GM12864 (cell line): ENCODE measurements around the gene GNAQ.
"Not testable (repeated sequence)": the region's sequence is repeated elsewhere in the genome, so short reads cannot be mapped to it uniquely, and the experiment has no call there.

Experiments used
- DNase-seq: peaks from one replicate; pipeline ENCODE4 v3.0.0-alpha.2; 2011; ENCODE audit warnings: low read depth
- H3K4me3 ChIP-seq: 2 replicates; pipeline ENCODE4 v1.5.1; 2011; ENCODE audit warnings: mild to moderate bottlenecking, low read depth, low read length, control low read depth
- TF ChIP-seq, protein P1 (sequence below): IDR thresholded peaks from 2 replicates; pipeline ENCODE4 v1.5.1; 2011; ENCODE audit warnings: low read depth, mild to moderate bottlenecking, moderate library complexity, low read length, control low read depth, inconsistent platforms; ENCODE audit errors: missing control alignments

GNAQ gene

DNA sequence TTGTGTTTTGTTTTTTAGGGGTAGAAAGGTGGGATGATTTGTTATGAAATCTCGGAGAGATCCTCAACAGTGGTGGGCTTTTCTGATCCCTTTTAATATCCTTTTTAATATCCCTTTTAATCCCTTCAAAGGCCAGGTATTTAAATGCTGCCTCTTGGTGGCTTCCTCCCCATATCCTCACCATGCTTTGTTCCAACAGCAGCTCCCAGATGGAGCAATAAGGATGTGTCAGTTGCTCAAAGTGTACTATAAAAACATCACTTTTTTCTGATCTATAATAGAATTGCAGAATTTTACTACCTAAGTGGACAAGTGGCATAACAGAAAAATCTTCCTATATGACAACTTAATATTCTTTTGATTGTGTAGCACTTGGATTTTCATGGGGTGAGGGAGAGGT, 160.1 kb downstream of the GNAQ start:
- no peak for DNase-seq
- TF ChIP-seq, protein P1, sequence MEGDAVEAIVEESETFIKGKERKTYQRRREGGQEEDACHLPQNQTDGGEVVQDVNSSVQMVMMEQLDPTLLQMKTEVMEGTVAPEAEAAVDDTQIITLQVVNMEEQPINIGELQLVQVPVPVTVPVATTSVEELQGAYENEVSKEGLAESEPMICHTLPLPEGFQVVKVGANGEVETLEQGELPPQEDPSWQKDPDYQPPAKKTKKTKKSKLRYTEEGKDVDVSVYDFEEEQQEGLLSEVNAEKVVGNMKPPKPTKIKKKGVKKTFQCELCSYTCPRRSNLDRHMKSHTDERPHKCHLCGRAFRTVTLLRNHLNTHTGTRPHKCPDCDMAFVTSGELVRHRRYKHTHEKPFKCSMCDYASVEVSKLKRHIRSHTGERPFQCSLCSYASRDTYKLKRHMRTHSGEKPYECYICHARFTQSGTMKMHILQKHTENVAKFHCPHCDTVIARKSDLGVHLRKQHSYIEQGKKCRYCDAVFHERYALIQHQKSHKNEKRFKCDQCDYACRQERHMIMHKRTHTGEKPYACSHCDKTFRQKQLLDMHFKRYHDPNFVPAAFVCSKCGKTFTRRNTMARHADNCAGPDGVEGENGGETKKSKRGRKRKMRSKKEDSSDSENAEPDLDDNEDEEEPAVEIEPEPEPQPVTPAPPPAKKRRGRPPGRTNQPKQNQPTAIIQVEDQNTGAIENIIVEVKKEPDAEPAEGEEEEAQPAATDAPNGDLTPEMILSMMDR = no peak
- H3K4me3 ChIP-seq = no peak overlapping the region

DNA sequence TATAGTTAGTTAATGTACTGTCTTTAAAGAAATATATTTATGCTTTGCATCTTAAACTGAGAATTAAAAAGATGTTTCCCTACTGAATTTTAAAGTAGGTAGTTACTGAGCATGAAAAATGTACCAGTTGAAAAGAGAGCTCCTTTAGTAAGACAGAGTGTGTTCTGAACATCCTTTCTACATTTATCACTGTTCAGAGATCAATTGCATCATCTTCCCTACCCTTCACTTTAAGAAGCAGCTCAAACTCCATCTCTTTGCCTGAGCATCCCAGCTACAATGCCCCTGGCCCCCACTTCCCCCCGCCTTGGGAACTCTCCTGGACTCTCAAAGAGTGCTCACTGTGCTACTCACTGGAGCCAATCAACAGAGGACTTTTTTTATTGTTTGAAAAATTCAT, 164.7 kb downstream of the GNAQ start:
- H3K4me3 ChIP-seq = no peak overlapping the region
- DNase-seq = no peak
- TF ChIP-seq, protein P1 = no peak

DNA sequence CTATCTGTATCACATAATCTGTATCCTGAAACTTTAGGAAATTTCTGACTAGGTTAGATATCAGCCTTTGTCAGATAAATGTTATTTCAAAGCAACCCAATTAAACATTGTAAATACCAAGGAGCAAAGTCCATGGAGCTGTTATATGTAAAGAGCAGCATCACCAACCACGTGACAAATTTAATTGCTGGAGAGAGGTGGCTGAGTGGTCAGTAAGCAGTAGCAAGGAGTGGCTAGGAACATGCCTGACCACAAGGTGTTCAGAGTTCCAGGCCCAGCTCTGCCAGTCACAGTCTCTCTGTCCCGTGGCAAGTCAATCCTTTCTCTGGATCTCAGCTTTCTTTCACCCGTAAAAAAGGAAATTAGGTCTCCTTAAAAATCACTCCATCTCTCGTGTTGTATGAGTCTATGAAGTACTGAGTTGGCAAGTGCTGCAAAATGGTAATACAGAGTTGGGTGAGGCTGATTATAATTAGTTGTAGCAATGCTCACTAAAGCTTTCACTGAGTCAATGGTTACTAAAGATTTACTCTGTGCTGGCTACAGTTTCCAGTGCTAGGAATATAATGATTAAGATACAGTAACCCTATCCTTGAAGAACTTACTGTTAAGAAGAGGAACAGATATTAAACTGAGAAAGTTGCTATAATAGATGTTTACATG, 166.1 kb downstream of the GNAQ start:
- TF ChIP-seq, protein P1 = no peak
- no peak overlapping the region for H3K4me3 ChIP-seq
- no peak for DNase-seq

DNA sequence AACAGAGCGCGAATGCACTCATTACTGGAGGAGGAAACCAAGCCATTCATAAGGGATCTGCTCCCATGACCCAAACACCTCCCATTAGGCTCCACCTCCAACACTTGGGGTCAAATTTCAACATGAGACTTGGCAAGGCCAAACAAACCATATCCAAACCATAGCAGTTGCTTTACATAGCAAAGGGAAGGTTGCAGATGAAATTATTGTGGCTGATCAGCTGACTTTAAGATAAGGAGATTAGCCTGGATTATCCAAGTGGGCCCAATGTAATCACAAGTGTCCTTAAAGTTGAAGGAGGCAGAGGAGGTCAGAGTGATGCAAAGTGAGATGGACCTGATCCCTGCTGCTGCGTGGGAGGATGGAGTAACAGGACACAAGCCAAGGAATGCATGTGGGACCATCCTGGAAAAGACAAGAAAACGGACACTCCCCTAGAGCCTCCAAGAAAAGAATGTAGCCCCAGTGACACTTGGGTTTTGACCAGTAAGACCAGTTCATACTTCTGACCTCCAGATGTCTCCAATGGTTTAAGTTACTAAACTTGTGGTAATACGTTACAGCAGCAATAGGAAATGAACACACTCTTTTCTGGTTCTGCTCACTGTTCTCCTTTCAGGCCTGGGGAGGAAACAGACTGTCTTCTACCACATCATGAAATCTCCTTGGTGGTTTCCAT, 167.3 kb downstream of the GNAQ start:
- no peak overlapping the region for H3K4me3 ChIP-seq
- TF ChIP-seq, protein P1 = no peak
- DNase-seq = no peak

DNA sequence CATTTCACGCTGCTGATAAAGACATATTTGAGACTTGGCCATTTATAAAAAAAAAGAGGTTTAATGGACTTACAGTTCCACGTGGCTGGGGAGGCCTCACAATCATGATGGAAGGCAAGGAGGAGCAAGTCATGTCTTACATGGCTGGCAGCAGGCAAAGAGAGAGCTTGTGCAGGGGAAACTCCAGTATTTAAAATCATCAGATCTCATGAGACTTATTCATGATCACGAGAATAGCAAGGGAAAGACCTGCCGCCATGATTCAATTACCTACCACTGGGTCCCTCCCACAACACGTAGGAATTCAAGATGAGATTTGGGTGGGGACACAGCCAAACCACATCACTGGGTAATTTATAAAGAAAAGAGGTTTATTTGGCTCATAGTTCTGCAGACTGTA, 168.0 kb downstream of the GNAQ start:
- H3K4me3 ChIP-seq, DNase-seq: not testable (repeated sequence)

DNA sequence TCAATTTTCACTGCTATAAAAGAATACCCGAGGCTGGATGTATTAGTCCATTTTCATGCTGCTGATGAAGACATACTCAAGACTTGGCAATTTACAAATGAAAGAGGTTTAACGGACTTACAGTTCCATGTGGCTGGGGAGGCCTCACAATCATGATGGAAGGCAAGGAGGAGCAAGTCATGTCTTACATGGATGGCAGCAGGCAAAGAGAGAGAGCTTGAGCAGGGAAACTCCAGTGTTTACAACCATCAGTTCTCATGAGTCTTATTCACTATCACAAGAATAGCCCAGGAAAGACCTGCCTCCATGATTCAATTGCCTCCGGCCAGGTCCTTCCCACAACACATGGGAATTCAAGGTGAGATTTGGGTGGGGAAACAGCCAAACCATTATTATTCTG, 170.7 kb downstream of the GNAQ start:
- H3K4me3 ChIP-seq, DNase-seq: not testable (repeated sequence)

DNA sequence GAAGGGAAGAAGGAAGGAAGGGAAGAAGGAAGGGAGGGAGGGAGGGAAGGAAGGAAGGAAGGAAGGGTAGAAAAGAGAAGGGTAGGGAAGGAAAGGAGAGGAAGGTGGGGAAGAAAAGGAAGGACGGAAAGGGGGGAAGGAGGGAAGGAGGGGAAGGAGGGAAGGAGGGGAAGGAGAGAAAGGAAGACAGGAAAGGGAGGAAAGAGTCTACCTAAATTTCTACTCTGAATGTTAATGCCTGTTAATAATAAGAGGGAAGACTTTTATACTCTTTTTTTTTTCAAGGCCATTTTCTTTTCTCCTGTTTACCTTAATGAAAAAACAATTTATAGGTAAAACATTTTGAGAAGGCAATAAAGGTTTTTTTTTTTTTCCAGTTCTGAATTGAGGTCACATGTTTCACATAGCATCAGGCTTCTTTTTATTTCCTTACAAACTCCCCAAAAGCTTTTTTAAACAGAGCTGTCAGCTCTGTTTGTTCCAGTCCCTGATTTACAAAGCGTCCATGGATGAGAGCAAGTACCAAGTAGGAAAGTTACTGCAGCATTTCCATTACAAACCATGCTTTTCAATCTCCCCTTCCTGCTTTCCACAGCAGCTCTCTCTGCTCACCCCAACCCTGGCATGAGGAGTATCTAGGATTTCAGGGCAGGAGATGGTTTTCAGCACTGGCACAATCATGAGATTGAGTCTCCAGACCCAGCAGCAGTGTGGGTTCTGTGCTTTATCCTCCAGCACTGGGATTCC, 173.9 kb downstream of the GNAQ start:
- no peak overlapping the region for H3K4me3 ChIP-seq
- TF ChIP-seq, protein P1 = no peak
- DNase-seq = no peak
